K562 (cell line): ENCODE data around the gene DPM2. TPM values are rescaled to one million over a fixed set of nuclear protein-coding genes. Genes with fewer than 3 reads are reported as not detected.
A peak's percentile ranks its signal among the peaks of the same experiment; 100 is the strongest.

Experiments
- CCAR2 ChIP-seq: fragments of 200-400 bp; formaldehyde crosslinking; IDR thresholded peaks from 2 replicates; pipeline ENCODE4 v1.6.1; 2017; ENCODE audit warnings: mild to moderate bottlenecking, low read depth, low read length
- JUN ChIP-seq, 2 experiments: sonication (generic) in 1 of 2; formaldehyde crosslinking in 1 of 2; IDR thresholded peaks; 2 replicates each; pipeline versions ENCODE4 v1.6.1 to v1.8.0; 2012 to 2022; ENCODE audit warnings: borderline replicate concordance in 2 of 2, mild to moderate bottlenecking in 2 of 2, improper control_type of control experiment in 1 of 2, low read depth in 1 of 2, low read length in 1 of 2, missing genetic modification reagents in 1 of 2
- LARP7 ChIP-seq: fragments of 450-650 bp; IDR thresholded peaks from 2 replicates; pipeline ENCODE4 v1.6.1; 2016
- POLR2AphosphoS2 ChIP-seq: IDR thresholded peaks from 2 replicates; pipeline ENCODE4 v1.6.1; 2012; ENCODE audit warnings: low read length, improper control_type of control experiment
- PRPF4 ChIP-seq: fragments of 200-400 bp; formaldehyde crosslinking; IDR thresholded peaks from one replicate; pipeline ENCODE4 v1.6.1; 2017; ENCODE audit warnings: low read length, low read depth, mild to moderate bottlenecking; ENCODE audit not compliant: insufficient read depth, poor library complexity, severe bottlenecking
- RAD21 ChIP-seq, 2 experiments: fragments of 250-450 bp in 1 of 2; fragments of 450-650 bp in 1 of 2; sonication (Bioruptor Pico) in 1 of 2; formaldehyde crosslinking in 1 of 2; IDR thresholded peaks in 1 of 2; conservative IDR thresholded peaks in 1 of 2; 2 replicates each; pipeline versions ENCODE4 v1.4.0 to v1.8.0; 2020 to 2022; ENCODE audit warnings: mild to moderate bottlenecking in 2 of 2, moderate library complexity in 1 of 2
- RBM25 ChIP-seq: fragments of 200-400 bp; formaldehyde crosslinking; IDR thresholded peaks from 2 replicates; pipeline ENCODE4 v1.6.1; 2018; ENCODE audit warnings: low read length, low read depth, moderate library complexity; ENCODE audit not compliant: severe bottlenecking
- THRAP3 ChIP-seq: fragments of 450-650 bp; IDR thresholded peaks from 2 replicates; pipeline ENCODE4 v1.6.1; 2016; ENCODE audit warnings: mild to moderate bottlenecking, inconsistent platforms, borderline replicate concordance
- ZBTB40 ChIP-seq, 2 experiments: fragments of 450-650 bp in 1 of 2; sonication (generic) in 1 of 2; formaldehyde crosslinking in 1 of 2; IDR thresholded peaks; 2 replicates each; pipeline versions ENCODE4 v1.7.1 to v1.9.0; 2016 to 2022; ENCODE audit warnings: inconsistent platforms in 1 of 2, mild to moderate bottlenecking in 1 of 2, missing genetic modification reagents in 1 of 2
- ZNF165 ChIP-seq: fragments of 250-450 bp; sonication (Bioruptor Pico); IDR thresholded peaks from 2 replicates; pipeline ENCODE4 v1.4.0; 2020; ENCODE audit warnings: borderline replicate concordance
- ZNF512 ChIP-seq: IDR thresholded peaks from 2 replicates; pipeline ENCODE4 v1.6.1; 2016; ENCODE audit warnings: missing genetic modification characterization, missing compliant biosample characterization
- ZNF740 ChIP-seq, 3 experiments: fragments of 200-800 bp in 1 of 3; sonication (Bioruptor generic) in 1 of 3; sonication (generic) in 1 of 3; formaldehyde crosslinking in 1 of 3; IDR thresholded peaks; 2 replicates each; pipeline versions ENCODE4 v1.6.1 to v1.8.0; 2016 to 2022; ENCODE audit warnings: mild to moderate bottlenecking in 2 of 3, missing compliant biosample characterization in 2 of 3, missing genetic modification characterization in 2 of 3, missing genetic modification reagents in 1 of 3
- polyA plus RNA-seq, 8 experiments: library from polyadenylated mRNA; depleted of rRNA in 4 of 8; stranded (reverse) in 5 of 8; unstranded in 3 of 8; fragments of >200 nt; fragmentation: Nextera tagmentation in 2 of 8; fragmentation: Illumina TruSeq in 1 of 8; extraction: Ambion mirVana in 2 of 8; extraction: Trizol in 1 of 8; gene quantifications; 2 replicates each; pipeline versions ENCODE4 v1.2.1 to v1.2.3, GENCODE V29; 2011 to 2014; ENCODE audit warnings: inconsistent platforms in 1 of 8, missing spikeins in 1 of 8
- total RNA-seq, 7 experiments: library from RNA; depleted of rRNA in 6 of 7; stranded (reverse); fragments of >200 nt in 6 of 7; fragmentation: Illumina TruSeq in 2 of 7; extraction: Trizol in 2 of 7; gene quantifications; 2 replicates each; pipeline versions ENCODE4 v1.2.1 to v1.2.3, GENCODE V29; 2011 to 2021; ENCODE audit warnings: low replicate concordance in 1 of 7

The DPM2 gene
- total and polyA plus RNA-seq, 9 of the 15 experiments (the other 6 are each of a cell fraction or from before 2014, with no cell fraction given), result 43.5 to 126 (median 71.1) TPM

- TF ChIP-seq ZBTB40 (IDR thresholded peaks at IDR 0.05) (no peak), ZBTB40 (CRISPR knock-in tag; IDR thresholded peaks at IDR 0.05) (no peak), RBM25 (peak; percentile 78), PRPF4 (no peak), POLR2AphosphoS2 (no peak), ZNF512 (no peak), ZNF165 (no peak), RAD21 (CRISPR knock-in tag; conservative IDR thresholded peaks at IDR 0.05 in 1 of 2, IDR thresholded peaks at IDR 0.05 in 1 of 2) (no peak), ZNF740 (CRISPR knock-in tag; IDR thresholded peaks at IDR 0.05) (no peak), ZNF740 (tag; IDR thresholded peaks at IDR 0.05) (no peak), THRAP3 (no peak), JUN (IDR thresholded peaks at IDR 0.05; ENCODE audit: borderline replicate concordance, low read depth, low read length) (no peak), JUN (CRISPR knock-in tag; IDR thresholded peaks at IDR 0.05; ENCODE audit: borderline replicate concordance) (no peak), CCAR2 (no peak), LARP7 (no peak)
Observed at GRCh38 chr9:127886401-127886972, 51.2 kb downstream of the DPM2 start (continued).
